NCI-H82 treated with DMSO at 0.1 percent for 48 hours (cell line): ENCODE data around the gene SLIT1.

Source experiments
- DNase-seq: peaks from one replicate; lab custom pipeline; 2025; ENCODE audit not compliant: unreplicated experiment; lab: John Stamatoyannopoulos, UW

Gene SLIT1

DNA sequence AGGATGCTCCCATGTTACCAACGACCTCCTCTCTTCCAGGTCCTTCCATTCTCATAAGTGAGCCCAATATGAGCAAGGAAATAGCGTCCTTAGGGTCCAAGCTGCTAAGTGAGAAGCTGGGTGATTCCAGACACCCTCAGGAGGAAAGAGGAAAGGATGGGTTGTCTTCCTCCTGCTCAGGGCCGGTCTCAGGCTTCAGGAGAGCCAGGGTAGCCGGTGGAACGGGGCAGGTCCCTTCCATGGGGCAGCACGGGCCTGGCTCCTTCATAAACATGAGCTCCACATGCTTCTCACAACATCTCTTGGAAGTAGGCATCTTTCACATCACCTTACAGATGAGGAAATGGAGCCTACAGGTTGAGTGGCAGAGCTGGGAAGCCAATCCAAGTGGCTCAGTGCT is 12.7 kb downstream of the SLIT1 start:
- DNase-seq: no peak

DNA sequence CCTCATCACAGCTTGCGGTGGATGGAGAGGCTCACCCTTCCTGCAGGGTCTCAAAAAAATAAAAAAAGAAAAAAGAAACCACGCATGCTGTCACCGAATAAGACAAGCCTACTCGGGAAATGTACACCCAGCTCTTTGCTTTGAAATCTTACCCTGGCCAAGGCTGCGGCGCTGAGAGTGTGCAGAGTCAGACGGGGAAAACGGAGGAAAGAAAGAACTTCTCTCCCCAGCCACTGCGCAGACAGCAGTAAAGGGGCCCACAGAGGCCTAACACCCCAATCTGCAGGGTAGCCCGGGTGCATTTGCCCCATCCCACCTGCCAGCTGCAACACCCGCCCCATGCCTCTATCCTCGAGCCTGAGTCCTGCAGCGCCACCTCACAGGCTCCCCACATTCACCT is 14.8 kb downstream of the SLIT1 start:
- no peak for DNase-seq

- no peak for DNase-seq
These were observed 15.7 kb downstream of the SLIT1 start for GRCh38 chr10:97169911-97170693.

DNA sequence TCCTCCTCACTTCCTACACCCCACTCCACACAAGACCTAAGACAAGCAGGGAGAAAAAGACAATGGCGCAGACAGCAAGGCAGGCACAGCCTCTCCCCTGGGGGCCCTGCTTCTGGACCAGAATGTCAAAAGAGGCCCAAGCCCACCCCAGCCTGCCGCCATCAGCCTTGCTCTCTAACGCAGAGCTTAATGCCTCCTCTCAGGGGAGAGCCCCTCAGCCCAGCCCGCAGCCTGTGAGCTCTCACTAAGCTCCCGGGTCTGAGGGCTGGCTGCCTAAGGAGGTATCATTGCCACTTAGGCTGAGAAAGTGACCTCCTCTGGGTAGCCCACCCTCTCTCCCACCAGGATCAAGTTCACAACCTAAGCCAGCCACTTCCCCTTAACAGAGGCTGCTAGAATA is 16.7 kb downstream of the SLIT1 start:
- peak; percentile 36 for DNase-seq

- DNase-seq: no peak
These were observed 17.1 kb downstream of the SLIT1 start for GRCh38 chr10:97168645-97169044.

- DNase-seq: no peak
These were observed 20.3 kb downstream of the SLIT1 start for GRCh38 chr10:97165499-97165898.

GRCh38 chr10:97163781-97164501 is 21.8 kb downstream of the SLIT1 start:
- no peak for DNase-seq

DNA sequence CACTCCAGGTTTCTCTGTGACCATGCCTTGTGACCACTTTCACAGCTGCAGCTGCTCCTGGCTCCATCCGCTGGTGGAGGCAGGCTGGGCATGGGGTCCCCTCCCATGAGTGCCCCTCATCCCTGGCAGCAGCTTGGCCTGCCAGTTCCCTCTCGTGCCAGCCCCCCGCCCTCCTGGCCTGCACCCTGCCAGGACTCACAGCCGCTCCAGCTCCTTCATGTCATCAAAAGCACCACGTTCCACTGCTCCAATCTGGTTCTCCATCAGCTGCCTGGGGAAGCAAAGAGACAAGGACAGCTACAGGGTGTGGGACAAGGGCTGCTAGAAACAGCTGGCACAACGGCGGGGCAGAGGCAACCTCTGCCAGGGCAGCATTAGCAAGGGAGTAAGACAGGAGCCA is 22.6 kb downstream of the SLIT1 start:
- DNase-seq: no peak

GRCh38 chr10:97159646-97160305 is 26.0 kb downstream of the SLIT1 start:
- DNase-seq: no peak

DNA sequence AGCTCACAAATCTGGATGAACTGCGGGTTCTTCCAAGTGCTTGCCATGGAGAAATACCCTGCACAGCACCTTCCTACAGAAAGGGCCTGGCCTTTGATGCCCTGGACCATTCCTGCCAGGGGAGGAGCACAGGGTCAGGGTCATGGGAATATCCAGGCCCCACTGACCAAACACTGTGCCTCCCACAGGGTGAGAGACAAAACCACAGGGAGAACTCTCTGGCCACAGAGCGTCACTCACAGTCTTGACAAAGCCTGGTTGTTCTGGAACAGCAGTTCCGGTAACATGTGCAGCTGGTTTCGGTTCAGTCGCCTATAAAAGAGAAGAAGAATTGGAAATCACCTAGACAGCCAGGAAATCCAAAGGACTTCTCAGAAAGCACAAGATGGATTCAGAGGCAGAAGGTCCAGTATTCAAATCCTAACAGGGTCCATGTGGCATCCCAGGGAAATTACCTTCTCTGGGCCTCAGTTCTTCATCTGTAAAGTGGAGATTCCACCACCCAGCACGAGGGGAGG is 28.1 kb downstream of the SLIT1 start:
- no peak for DNase-seq

GRCh38 chr10:97154781-97155180 is 31.0 kb downstream of the SLIT1 start:
- DNase-seq: no peak

DNA sequence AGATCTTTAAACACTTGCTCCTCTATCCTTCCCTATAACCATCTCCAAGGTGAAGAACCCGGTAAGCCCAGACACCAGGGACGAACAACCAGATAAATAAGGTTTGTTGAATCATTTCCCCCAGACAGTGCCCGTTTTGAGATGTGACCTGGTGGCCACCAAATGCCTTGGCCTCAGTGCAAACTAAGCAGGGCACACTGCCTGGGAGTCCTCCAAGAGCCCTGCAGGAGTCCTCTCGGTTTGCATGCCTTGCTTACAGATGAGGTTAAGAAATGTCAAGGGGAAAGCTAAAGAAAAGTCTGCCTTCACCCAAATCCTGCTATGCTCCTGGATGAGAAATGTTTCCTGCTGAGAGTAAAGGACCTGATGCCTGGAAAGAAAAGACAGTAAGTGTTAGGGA is 31.6 kb downstream of the SLIT1 start:
- no peak for DNase-seq

- no peak for DNase-seq
These were observed 32.4 kb downstream of the SLIT1 start for GRCh38 chr10:97153270-97153850.

DNA sequence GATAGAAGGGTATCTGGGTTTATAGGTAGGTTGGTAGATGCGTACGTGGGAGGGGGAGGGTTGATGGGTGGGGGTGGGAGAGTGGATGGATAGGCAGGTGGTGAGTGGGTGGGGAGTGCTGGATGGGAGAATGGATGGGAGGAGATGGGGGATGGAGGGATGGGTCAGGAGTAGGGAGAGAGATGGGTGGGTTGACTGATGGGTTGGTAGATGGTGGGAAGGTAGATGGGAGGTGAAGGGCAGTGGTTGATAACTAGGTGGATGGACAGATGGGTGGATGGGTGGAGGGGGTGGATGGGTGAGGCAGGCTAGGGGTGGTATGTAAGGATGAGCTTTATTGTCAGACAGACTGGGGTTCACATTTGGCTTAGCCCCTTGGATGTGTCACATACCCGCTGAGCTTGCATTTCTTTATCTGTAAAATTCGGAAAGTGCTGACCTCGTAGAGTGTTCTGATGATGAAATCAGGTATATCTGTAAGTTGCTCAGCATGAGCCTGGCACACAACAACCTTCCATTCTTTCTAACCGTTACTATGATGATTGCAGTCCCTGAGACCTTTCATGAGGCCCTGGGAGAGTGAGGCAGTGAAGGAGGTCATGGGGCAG is 34.3 kb downstream of the SLIT1 start:
- no peak for DNase-seq

GRCh38 chr10:97150616-97151015 is 35.1 kb downstream of the SLIT1 start:
- no peak for DNase-seq

GRCh38 chr10:97150013-97150595 is 35.7 kb downstream of the SLIT1 start:
- DNase-seq: no peak

- no peak for DNase-seq
These were observed 36.7 kb downstream of the SLIT1 start for GRCh38 chr10:97149079-97149531.

DNA sequence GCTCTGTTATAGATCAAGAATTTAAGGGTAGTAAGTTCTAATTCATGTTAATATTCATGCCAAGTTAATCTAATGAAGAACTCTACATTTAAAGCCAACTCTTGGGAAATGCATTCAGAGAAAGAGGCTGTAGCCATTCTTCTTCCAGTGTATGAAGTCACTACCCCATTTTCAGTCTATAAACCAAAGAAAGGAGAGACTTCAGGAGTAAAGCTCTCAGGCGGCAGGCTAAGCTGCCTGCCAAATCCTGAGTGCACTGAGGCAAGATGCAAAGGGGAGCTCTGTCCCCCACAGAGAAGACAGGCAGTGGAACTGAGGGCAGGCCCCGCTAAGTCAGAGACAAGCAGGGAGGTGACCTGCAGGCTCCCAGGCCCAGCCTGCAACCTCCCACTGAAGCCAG is 41.5 kb downstream of the SLIT1 start:
- no peak for DNase-seq

DNA sequence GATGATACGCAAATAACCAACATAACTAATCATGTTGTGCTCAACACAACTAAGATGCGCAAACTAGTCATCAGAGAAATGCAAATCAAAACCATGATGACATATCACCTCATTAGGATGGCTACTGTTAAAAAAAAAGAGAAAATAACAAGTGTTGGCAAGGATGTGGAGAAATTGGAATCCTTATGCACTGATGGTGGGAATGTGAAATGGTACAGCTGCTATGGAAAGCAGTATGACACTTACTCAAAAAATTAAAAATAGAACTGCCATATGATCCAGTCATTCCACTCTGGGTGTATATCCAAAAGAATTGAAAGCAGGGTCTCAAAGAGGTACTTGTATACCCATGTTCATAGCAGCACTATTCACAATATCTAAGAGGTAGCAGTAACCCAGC is 42.9 kb downstream of the SLIT1 start:
- no peak for DNase-seq

GRCh38 chr10:97140902-97141745 is 44.6 kb downstream of the SLIT1 start:
- DNase-seq: no peak
